HPDE6-E6E7 (cell line): Measurements from ENCODE around the gene TCF21.
"Not testable (repeated sequence)": the region's sequence is repeated elsewhere in the genome, so short reads cannot be mapped to it uniquely, and the experiment has no call there.

ENCODE experiments used
- DNase-seq: peaks from one replicate; pipeline ENCODE4 v3.0.0; 2011; ENCODE audit warnings: missing footprints; ENCODE audit errors: extremely low spot score

Gene TCF21

DNA sequence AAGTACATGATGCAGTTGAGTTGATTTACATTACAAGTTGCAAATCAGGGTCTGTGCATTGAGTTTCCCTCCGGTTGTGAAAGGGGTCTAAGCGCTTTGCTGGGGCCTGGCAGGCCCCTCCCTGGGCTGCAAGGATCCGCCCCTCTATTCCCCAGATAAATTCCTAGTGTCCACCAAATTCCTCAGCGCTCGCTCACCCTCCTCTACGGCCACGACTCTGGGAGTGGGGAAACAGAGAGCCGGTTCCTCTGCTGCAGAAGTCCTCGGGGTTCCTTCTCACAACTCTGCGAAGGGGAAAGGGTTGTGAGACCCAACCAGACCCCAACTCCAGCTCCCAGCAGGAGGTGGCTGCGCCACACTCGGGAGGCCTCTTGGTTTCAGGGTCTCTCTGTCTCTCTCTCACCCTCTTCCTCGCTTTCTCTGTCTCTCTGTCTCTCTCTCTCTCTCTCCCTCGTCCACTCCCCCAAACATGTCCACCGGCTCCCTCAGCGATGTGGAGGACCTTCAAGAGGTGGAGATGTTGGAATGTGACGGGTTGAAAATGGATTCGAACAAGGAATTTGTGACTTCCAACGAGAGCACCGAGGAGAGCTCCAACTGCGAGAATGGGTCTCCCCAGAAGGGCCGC, at the start of gene TCF21:
TSS of gene TCF21 (plus strand) at position 185 of the 628 bp plus-strand sequence. CDS start at position 470, 285 bp downstream.
- no peak for DNase-seq

DNA sequence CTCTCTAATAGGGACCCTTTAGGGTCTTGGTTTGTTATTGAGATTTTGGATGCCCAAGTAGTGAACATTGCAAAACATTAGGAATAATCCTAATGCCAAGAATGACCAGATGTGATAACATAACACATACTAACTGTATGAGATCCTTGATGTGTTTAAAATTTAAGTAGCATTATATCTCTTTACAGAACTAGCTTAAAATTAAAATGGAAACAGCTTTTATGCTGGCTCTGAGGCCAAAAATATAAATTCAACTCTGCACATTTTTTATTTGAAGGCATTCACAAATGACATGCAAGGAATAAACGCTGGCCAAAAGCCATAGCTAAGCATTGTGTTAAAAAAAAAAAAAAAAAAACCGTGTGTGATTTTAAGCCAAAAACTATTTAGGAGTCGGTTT, 47.7 kb upstream of the TCF21 start:
- no peak for DNase-seq

DNA sequence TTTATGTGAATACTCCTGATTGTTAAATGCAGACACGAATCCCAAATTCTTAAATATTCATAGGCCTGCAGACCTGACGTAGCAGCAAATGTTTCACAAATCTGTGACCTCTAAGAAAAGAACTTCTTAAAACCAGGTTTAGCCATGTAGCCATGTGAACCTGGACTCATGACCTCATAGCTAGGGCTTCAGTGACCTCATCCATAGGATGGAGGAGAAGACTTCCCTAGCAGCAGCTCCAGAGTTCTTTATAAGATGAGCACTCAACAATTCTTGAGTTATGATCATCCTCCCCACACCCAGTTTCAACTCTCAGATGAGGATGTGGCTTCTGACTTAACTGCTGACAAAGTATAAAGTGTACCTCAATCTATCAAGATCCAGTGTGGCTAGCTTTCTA, 45.8 kb upstream of the TCF21 start:
- no peak for DNase-seq

DNA sequence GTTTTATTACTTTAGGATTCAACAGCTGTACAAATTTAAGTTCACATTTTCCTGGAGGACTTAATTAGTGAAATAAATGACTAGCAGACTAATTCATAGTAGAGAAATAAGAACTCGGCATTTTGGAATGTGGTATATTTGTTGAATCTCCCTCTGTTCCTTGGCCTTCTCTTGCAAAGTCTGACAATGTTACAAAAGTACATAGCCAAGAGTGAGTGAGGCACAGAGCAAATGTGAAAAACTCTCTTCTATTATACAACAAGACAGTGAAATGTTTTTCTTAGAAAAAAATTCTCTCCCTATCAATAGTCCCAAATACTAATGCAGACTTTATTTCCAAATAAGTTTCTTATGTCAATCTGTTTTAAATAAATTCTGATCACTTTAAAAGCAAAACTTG, 44.2 kb upstream of the TCF21 start:
- DNase-seq: no peak

DNA sequence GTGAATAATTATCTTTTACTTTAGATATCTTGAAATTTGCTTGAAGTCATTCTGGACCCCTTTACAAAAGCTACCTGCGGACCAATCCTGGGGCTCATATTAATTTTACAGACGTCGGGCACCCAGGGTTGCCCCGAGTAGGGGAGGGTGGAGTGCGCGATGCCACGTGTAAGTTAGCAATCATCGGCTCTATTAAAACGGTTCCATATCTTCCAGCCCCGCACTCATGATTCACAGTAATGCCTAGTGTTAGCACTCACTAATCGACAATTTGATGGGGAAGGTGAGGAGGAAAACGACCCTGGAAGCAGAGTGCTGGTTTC, 34.9 kb upstream of the TCF21 start:
- DNase-seq: no peak

DNA sequence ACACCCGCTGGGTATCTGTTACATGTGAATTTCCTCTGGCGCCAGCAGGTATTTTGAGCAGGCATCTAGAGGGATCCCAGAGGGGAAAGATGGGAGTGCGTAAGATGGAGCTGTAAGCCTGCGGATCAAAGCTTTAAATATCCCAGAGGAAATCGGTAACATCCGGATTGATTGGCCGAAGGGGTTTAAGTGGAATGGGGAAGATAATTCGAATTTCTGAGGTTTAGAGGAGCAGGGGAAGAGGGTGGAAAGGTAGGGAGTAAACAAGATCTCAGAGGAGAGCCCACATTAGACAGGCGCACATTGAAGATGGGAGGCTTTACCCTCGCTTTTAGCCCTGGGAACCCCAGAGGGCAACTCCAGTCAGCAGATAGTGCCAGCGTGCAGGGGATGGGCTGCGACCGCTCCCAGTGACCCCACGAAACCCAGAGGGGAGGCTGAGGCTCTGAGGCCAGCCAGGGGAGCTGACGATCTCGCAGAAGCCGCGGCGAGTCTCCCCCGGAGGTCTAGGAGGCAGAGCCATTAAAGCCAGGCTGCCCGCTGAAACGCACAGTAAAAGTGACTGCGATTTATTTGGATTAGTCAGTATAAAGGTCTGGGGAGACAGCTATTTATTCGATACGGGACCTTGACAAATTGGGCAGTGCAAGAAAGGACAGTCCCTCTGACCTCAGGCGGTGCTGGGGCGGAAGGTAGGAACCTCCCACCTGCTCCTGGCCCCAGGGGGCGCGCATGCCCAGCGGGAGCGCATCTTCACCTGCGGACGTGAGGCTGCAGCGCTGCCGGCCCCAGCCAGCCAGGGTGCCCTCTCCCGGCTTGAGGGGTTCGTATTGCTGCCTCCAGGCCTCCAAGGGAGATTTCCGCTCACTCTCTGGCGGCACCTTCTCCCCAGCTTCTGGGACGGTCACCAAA, 34.3 kb upstream of the TCF21 start:
- DNase-seq: peak; percentile 23

DNA sequence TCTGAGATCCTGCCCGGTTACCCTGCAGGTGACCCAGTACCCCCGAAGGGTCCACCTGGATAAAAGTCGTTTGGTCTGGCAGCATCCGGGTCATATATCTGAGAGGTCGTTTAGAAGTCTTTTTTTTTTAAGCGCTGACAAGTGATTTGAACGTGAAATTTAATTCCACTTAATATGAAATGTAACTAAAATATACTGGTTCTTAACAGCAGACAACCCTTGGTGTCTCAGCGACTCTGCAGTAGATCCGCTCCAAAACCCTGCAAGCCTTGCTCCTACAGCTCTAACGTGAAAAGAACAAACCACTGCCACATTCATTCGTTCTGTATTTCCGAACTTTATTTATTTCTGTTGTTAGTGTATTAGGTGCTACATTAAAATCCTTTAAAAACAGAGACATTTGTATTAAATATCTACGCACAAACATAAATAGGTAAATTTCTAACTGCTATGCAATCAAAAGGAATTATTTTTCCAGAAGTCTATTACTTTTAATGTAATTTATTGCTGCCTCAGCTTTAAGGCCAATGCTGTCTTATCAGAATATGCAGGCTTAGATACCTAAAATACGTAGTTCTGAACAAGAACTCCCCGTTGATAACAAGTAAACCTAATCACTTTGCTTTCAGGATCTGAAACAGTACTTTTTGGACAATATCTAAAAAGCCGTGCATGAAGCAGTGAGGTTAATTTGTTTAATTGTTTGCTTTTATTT, 33.5 kb upstream of the TCF21 start:
- no peak for DNase-seq

DNA sequence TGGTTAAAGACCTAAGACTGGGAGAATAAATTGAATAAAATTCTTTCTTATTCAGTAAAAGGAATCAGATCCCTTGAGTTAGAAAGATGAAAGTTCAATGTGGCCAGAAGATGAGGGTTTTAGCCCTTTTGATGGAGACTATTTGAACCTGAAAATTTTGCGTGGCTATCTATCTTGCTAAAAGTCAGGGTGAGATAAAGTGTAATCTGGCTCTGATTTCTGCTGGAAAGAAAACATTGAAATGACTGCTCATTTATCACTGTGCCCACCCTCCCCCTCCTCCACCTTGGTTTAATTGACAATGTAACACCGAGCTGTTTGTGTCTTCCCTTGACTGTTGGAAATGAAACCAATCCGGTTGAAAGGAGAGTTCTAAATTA, 32.9 kb upstream of the TCF21 start:
- no peak for DNase-seq

DNA sequence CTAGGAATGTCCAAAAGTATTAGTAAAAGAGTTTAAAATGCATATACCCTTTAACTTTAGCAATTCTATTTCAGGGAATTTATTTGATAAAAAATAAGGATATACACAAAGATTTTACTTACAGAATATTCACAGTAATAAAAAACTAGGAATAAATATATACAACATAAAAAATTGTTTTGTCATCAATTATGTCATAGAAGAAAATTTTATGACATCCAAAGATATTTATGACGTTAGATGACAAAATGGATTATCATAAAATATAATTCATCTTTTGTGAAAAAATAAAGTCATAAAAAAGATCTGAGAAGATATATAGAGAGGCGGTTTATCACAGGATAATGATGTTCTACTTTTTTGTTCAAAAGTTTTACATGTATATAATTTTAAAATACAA, 32.0 kb upstream of the TCF21 start:
- DNase-seq: no peak

DNA sequence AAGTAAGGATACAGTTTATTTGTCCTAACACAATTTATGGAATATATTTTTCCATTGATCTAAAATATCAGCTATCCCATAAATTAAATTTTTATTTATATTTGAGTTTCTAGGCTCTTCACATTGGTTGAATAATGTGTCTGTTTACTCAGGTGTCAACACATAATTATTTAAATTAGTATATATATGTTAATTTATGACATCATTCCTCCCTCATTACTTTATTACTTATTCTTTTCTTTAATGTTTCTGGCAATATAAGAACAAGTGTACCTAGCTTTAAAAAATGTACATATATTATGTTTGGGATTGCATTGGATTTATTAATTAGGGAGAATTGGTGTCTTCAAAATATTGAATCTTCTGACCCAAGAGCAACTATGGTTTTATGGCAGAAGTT, 31.2 kb upstream of the TCF21 start:
- DNase-seq: no peak

DNA sequence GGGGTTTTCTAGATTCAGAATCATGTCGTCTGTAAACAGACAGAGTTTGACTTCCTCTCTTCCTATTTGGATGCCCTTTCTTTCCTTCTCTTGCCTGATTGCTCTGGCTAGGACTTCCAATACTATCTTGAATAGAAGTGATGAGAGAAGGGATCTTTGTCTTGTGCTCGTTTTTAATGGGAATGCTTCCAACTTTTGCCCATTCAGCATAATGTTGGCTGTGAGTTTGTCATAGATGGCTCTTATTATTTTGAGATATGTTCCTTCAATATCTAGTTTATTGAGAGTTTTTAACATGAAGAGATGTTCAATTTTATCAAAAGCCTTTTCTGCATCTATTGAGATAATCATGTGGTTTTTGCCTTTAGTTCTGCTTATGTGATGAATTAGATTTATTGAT, 27.6 kb upstream of the TCF21 start:
- not testable (repeated sequence) for DNase-seq

DNA sequence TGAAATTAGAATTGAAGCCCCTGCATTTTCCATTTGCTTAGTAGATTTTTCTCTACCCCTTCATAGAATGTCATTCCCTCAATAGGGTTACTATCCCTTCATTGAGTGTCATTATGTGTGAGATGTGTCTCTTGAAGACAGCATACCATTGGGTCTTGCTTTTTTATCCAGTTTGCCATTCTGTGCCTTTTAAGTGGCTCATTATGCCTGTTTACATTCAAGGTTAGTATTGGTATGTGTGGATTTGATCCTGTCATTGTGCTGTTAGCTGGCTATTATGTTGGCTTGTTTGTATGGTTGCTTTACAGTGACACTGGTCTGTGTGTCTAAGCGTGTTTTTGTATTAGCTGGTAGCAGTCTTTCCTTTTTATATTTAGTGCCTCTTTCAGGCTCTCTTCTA, 25.7 kb upstream of the TCF21 start:
- DNase-seq: no peak

DNA sequence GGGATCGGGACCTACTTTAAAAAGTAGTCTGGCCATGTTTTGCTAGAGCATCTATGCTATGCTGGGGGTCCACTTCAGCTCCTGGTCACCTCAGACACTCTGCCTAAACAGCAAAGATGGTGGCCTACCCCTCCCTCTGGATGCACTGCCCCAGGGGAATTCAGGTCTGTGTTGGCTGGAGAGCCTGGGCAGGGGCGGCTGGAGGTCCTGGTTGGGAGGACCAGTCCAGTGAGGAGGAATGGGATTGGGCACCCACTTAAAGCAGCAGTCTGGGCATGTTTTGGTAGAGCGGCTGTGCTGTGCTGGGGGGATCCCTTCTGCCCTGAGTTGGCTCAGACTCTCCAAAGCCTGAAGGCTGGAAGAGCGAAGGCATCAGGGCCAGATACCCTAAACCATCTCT, 23.2 kb upstream of the TCF21 start:
- DNase-seq: no peak

DNA sequence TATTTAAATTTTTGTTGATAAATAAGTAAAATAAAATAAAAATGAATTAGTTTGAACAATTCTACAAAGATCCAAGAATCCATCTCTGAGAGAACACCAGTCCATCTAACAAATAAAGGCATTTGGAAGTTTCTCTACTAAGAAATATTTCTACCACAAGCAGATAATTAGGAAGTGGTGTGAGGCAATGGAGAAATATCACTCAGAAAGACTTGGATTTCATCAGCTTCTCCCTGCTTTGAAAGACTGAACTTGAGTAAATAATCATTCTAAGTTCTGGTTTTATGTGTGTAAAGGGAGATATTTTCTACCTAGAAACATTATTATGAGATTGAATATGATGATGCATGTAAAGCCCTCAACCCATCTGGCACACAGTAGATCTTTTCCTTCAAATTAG, 17.8 kb upstream of the TCF21 start:
- DNase-seq: no peak

DNA sequence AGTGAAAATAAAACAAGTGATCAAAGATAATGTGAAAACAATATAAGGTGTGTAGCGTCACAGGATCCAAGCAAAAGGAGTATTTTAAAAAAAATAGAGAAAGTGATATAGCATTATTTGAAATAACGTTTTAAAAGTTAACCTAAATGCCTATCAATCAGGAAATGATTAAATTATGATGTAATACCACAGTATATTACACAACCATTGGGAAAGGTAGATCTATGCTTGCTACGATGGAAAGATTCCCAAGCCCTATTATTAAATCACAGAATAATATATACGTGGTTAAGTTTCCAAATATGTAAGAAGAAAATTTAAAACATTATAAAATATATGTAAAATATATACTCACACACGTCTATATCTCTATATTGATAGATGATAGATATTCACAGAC, 15.4 kb upstream of the TCF21 start:
- no peak for DNase-seq

DNA sequence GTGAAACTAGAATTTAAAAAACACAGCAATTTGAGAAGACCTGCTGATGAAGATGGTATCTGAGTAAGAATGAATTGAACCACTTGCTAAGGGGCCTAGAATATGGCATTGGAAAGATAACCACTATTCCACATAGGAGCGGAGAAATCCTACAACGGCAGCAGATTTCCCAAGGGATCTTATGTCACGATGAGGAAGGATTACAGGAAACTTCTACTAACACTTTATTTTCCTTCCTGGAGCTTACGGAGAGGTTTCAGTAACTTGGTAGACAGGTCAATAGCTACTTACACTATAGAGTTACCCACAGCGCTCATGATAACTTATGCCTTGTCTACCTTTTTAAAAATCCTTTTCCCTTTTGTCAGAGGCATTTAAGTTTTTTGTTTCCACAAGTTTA, 11.8 kb upstream of the TCF21 start:
- no peak for DNase-seq

DNA sequence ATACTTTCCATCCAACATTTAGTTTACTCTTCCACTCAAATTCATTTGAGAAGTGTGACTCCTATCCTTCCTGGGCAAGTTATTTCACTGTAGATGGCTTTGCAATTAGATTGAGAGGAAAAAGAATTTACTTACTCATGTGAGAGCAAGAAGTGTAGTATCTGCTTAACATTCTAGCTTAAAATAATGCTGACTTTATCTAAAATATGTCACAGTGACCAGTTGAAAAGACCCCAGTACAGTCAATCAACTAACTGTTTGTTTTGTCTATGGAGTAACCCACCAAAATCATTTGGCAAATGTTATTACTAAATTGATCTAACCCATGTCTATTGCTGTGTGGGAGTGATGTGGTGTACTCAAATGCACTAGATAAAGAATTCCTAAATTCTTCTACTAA, 8.9 kb upstream of the TCF21 start:
- no peak for DNase-seq

DNA sequence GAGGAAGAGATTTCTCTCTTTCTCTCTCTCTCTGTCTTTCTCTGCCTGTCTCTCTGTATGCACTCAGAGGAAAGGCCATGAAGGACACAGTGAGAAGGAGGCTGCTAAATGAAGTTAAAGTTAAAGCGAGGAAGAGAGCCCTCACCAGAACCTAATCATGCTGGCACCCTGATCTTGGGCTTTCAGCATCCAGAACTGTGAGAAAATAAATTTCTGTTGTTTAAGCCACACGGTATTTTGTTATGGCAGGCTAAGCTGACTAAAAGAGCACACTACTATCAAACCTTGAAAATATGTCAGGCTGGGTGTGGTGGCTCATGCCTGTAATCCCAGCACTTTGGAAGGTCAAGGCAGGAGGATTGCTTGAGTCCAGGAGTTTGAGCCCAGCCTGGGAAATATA, 8.0 kb upstream of the TCF21 start:
- DNase-seq: no peak

DNA sequence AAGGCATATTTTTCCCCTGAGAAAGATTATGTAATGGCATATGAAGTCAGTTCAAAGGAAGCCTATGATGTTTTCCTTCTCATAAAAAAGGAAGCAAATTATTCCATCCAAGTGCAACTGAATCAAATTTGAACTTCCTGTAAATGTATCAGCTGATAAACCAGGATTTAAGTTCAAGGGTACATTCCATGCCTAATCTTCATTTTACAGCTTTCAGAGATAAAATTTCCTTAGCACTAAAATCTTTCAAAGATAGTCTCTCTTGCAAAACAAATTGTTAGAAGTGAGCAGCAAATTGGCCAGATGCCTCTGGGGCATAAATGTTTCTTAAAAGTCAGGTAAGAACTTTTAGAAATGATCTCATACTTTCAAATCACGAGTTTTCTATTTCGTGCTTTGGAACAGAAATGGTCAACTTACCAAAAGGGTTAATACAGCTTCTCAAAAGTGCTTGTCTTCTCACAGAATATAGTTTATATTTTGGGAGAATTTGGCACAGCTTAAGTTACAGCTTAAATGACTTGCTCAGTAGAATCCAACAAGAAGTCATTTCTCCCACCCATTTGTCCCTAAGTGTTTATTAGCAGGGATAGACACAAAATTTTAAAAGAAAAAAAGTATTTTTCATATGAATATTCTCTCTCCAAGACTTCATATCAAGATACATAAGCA, 2.7 kb upstream of the TCF21 start:
- DNase-seq: no peak

DNA sequence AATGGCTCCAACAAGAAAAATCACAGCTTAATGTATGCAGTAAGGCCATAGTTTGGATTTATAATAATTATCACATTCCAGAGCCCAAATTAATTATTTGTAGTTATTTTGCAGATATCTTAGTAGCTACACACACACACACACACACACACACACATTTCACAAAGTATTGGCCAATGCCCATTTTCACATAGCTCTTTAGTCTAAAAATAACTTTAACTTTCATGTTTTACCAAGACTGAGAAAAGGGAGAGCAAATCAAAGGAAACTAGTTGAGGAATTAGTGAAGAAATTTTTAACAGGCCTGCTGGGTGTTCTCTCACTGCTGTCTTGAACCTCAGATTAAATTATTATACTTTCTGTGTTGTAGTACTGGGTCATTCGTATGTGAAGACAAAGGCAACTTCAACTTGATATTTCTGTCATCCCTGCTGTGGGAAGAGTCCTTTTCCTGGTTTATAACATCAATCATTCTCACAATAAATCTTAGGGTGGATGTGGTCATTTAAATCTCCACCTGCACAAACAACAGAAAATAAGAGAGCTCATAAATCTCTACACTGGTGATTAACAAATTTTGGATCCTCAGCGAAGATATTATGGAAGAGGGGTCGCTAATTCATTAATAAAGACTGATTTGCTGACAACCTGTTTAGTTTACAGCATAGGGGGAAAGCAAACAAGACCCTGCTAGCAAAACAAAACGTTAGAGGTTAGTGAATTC, 1.6 kb upstream of the TCF21 start:
- no peak for DNase-seq

DNA sequence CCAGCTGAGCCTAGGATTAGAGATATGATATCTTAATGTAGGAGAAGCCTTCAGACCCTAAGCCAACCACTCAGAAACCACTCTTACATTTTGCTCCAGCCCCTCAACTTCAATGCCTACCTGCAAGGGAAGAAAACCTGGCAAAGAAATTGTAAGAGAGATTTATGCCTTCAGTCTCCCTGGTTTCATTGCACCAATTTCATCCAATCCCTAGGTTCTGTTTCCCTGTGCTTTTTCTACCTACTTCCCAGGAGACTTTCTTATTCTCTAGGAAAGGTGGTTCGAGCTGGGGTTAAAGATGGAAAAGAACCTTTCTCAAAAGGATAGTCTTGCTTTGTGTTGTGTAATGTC, 1.1 kb upstream of the TCF21 start:
- DNase-seq: no peak
